ENCODE results near the gene N4BP2L1.
A peak's percentile ranks its signal among the peaks of the same experiment; 100 is the strongest.

Gene N4BP2L1

DNA sequence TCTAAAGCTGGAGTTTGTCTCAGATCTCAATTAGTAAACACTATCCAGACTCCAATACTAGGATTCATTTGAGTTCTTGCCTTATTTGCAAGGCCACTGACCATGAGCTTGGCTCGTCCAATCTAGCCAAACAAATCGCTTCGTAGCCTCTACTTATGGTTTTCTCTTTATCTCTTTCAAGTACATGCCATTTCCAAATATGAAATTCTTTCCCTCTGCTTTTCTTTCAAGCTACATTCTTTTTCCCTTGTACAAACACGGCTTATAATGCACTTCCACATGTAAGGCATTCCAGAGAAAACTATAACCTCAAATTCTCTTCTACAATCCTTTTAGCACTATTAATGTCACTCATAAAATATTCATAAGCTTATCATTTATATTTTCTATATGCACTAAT, 10.9 kb upstream of the N4BP2L1 start:
- no peak for DNase-seq (ENCODE audit: low read depth)

DNA sequence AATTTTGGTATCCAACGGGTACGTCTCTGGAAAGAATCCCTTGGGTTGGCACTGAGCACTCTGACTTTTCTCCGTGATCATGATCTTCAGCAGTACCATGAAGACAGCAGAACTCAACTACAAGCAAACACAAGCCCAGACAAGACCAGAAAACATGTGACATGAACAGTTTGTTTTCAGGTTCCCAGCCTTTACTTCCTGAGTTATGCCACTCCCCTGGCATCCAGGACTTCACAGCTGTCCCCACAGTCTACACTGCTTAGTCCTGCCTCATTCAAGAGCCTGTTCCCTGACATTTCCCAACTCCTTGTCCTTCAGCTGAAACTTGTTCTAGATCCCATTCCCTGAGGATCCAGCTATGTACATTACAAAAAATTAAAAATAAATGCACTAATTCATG, 4.9 kb upstream of the N4BP2L1 start:
- H3K4me3 ChIP-seq (ENCODE audit: low read depth, low read length), result no peak overlapping the region
- DNase-seq (ENCODE audit: low read depth), result no peak

More for the DNA sequence above, 10.9 kb upstream of the N4BP2L1 start:
- H3K4me3 ChIP-seq (ENCODE audit: low read depth, low read length), result no peak overlapping the region

DNA sequence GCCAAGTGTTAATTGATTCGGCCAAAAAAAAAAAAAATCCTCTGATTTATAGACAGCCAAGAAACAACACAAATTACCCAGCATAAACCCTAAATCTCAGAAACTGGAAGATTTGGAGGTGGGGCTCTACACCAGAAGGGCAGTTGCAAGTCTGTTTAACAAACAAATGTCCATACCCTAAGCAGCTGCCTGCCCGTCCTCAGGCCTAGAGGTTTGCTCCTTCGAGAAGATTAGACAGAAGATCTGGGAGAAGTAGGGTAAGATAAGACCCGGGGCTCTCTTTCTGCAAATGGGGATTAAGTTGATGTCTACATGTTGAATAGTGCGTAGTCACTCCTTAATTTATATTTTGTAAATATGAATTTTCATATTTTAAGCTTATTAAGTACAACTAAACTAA, 3.4 kb upstream of the N4BP2L1 start:
- no peak overlapping the region for H3K4me3 ChIP-seq (ENCODE audit: low read depth, low read length)
- DNase-seq (ENCODE audit: low read depth), result no peak

DNA sequence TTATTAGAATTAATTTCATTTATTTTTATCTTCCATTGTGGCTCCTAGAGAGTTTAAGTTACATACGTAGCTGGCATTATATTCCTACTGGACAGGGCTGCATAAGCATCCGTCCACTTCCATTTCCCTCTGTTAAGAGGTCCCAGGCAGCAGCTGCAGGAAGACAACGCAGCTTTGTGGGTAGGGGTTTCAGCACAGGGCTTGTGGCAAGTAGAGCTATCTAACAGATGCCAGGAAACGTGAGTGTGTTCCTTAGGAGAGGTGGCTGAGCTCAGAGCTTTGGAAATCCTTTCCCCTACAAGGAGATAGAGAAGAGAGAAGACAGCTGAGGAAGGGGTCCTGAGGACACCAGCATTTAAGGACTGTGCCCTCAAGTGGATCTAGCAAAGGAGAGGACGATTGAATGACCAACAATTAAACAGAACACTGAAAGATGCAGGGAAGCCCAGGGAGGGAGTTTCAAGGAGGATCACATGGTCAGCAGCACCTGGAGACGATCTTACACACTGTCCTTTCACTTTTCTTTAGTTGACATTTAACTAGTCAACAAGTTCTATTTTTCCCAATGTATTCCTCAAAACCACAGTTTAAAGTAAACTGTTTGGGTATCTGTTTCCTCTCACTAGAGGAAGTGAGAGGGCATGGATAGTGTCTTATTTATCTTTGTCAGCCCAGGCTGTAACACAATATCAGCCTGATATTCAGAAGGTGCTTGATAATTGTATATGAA, 2.3 kb upstream of the N4BP2L1 start:
- H3K4me3 ChIP-seq (ENCODE audit: low read depth, low read length), result no peak overlapping the region
- no peak for DNase-seq (ENCODE audit: low read depth)

DNA sequence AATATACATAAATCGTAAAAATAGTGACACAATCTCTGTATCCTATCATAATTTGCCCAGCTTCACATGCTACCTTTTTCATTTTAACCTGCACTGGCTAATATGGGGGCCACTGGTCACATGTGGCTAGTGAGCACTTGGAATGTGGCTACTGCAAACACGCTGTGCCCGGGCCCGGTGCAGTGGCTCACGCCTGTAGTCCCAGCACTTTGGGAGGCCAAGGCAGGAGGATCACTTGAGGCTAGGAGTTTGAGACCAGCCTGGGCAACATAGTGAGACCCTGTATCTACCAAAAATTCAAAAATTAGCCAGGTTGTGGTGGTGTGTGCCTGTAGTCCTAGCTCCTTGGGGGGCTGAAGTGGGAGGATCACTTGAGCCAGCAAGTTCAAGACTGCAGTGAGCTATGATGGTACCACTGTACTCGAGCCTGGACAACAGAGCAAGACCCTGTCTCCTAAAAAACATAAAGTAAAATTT, 1.5 kb upstream of the N4BP2L1 start:
- no peak overlapping the region for H3K4me3 ChIP-seq (ENCODE audit: low read depth, low read length)
- DNase-seq (ENCODE audit: low read depth), result no peak

DNA sequence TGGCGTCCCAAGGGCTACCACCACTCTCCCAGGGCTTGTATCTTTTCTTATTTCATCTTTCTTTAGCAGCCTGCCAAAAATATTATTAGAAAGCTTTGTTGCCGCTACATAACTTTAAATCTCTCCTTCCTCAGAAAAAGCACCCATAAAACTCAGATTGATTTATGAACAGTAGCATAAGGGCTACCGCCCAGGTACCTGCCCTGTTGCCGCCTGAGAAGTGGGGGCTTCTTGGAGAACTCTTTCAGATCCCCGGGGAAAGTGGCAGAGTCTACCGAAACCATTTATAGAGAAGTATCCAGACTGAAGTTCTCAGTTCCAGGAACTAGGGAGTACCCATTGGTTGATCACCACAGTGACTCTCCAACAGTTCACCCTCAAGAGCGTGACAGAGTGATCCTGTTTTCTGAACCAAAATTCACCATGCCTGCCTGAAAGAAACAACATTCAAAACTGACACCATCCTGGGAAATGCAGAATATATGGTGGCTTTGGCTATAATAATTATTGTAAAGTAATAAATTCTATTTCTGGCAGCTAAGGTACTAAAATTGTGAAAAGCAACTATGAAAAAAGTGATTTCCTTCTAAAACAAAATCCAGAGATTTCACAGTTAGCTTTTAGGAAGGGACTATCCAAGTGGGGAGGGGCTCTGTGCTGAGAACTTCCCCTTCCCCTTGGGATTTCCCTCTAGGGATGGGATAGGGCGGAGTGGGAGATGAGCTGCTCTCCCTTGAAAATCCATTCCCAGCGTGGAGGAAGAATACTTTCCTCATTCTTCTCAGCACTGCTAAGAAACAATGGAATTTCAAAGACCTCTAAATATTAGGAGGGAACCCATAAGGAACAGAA, 877 bp upstream of the N4BP2L1 start:
- DNase-seq (ENCODE audit: low read depth), result no peak
- H3K4me3 ChIP-seq (ENCODE audit: low read depth, low read length), result peak overlapping the region; percentile 62

DNA sequence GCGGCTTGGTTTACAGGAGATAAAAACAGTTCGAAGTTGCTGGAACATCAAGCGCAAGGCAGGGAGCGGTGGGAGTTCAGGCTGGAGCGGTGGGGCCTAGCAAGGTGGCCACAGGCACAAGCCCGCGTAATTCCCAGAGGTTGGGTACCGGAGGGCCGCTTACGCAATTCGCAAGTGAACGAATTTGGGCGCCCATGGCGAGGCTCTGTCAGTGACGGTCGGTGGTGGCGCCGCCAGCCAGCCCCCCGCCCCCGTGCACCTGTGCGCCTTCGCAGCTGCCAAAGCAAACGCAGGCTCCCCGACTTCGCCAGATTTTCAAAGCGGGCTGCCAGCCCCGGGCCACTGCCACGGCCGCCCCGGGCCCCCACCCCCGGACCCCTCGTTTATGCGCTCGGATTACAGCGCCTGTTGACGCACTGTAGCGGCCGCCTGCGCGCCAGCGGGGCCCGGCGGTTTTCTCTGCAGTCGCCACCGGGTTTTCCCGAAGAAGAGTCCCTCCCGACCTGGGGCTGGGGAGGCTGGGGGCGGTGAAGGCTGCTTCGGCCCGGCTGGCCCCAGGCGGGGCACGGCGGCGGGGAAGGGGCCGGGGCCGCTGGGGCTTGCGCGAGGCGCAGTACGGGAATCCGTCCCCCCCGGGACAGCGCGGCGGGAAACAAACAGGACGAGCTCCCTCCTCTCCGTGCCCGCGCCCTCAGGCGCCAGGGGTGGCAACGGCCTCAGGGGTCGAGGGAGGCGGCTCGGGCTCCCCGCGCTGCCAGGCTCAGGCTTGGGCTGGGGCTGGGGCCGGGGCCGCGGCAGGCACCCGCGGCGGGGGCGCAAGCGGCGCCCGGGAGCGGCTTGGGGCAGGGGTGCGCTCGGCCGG, 709 bp downstream of the N4BP2L1 start:
- DNase-seq (ENCODE audit: low read depth), result no peak
- H3K4me3 ChIP-seq (ENCODE audit: low read depth, low read length), result peak overlapping the region; percentile 62

DNA sequence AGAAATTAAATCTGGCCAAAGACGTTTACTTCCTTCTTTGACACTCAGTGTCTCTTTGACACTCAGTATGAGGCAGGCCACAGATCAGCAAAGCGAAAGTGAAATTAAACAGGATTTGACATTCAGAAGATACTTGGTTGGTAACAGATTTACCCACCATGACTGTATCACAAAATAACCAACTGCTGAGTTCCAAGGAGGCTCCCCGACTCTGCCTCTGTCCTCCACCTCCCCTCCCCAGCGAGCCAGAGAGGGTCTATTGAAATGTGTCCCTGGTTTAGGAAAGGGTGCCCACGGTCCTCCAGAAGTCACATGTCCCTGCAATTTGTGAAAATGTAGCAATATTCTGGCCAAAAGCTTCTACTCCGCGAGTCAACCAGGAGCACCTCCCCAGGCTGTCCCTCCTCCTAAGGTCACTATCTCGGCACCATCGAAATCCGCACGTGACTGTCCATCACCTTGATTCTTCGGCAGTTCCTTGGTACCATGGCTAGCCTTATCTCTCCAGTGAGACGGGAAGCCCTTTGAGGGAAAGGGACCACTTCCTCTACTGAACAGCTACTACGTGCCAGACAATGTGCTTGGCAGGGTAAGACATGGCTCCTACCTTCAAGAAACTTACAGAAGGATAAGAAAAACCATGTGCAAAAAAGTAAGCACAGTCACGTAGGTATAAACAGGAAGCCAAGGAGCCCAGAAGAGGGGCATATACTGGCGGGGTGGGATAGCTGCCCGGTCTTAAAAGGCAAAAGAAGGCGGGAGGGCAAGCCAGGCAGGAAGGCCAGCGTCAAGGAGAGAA, 1.5 kb downstream of the N4BP2L1 start:
- H3K4me3 ChIP-seq (ENCODE audit: low read depth, low read length), result peak overlapping the region; percentile 62
- no peak for DNase-seq (ENCODE audit: low read depth)

DNA sequence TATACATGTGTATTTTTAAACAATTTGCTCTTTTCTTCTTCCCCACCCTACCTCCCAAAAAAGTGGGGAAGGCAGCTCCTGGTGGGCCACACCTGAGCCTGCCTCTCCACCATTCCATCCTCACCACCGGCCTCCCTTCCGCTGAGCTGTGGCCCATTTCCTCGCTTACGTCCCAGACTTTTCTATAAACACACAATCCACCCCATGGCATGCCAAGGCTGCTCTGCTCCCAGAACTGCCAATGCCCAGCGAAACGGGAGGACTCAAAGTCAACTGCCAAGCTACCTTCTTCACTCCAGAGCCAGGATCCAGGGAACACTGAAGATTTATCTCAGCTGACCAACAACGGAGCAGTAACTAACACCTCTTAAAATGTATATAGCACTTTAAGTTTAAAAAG, 2.8 kb downstream of the N4BP2L1 start:
- DNase-seq (ENCODE audit: low read depth), result no peak
- no peak overlapping the region for H3K4me3 ChIP-seq (ENCODE audit: low read depth, low read length)

DNA sequence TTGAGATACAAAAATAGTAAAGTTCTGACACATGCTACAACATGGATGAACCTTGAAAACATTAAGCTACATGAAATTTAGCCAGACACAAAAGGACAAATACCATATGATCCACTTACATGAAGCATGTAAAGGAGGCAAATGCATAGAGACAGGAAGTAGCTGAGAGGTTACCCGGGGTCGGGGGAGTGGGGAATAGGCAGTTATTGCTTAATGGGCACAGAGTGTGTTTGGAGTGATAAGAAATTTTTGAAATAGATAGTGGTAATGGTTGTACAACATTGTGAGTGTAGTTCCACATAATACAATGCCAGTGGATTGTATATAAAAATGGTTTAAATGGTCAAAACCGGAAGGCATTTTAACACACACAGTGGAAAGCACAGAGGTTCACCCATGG, 4.3 kb downstream of the N4BP2L1 start:
- H3K4me3 ChIP-seq (ENCODE audit: low read depth, low read length), result no peak overlapping the region
- no peak for DNase-seq (ENCODE audit: low read depth)

DNA sequence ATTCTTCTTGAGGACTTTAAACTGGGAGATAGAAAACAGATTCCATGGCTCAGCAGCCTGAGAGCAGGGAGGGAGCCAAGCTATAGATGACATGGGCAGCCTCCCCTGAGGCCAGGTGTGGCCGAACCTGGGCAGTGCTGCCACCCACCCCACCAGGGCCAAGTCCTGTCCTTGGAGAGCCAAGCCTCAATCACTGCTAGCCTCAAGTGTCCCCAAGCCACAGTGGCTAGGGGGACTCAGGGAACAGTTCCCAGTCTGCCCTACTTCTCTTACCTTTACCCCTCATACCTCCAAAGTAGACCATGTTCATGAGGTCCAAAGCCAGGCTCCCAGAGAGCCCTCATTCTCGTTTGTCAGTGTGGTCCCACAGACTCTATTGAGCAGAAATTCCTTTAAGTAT, 8.1 kb downstream of the N4BP2L1 start:
- H3K4me3 ChIP-seq (ENCODE audit: low read depth, low read length), result no peak overlapping the region
- no peak for DNase-seq (ENCODE audit: low read depth)

DNA sequence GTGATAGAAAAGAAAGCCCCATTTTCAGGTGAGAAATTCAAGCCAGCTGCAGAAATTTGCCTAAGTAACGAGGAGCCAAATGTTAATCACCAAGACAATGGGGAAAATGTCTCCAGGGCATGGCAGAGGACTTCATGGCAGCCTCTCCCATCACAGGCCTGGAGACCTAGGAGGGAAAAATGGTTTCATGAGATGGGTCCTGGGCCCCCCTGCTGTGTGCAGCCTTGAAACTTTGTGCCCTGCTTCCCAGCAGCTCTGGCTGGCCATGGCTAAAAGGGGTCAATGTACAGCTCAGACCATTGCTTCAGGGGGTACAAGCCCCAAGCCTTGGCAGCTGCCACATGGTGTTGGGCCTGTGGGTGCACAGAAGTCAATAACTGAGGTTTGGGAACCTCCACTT, 9.9 kb downstream of the N4BP2L1 start:
- no peak for DNase-seq (ENCODE audit: low read depth)
- no peak overlapping the region for H3K4me3 ChIP-seq (ENCODE audit: low read depth, low read length)

DNA sequence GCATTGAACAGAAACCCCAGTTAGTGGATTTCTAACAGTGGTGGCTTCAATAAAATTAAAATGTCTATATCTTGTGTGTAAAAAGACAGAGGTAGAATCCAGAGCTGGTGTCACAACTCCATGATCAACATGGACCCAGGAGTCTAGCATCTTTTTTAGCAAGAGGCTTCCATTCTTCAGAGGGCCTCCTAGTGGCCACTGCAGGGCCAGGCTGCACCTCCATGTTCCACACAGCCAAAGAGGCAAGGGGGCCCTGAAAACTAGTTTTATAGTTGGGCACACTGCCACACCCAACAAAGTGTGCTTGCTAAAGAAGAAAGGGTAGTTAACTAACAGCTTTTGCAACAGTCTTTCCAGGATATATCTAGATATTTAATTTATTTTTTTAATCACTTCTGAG, 12.9 kb downstream of the N4BP2L1 start:
- no peak overlapping the region for H3K4me3 ChIP-seq (ENCODE audit: low read depth, low read length)
- DNase-seq (ENCODE audit: low read depth), result no peak

DNA sequence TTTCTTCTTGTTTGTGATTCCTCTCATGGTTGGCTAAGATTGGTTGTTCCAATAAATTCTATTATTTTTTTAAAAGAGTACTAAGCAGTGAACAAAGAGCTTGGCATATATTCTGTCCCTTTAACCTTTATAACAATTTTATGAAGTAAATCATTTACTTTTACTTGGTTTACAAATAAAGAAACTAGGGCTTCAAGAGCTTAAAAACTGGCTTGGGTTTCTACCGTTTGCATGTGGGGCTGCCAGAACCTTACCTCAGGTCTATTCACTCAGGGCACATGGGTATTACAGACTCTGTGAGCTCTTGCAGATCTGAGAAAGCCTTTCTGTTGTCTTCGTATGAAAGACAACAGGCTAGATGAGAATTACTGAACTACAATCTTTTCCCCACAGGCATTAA, 13.3 kb downstream of the N4BP2L1 start:
- no peak for DNase-seq (ENCODE audit: low read depth)
- H3K4me3 ChIP-seq (ENCODE audit: low read depth, low read length), result no peak overlapping the region

DNA sequence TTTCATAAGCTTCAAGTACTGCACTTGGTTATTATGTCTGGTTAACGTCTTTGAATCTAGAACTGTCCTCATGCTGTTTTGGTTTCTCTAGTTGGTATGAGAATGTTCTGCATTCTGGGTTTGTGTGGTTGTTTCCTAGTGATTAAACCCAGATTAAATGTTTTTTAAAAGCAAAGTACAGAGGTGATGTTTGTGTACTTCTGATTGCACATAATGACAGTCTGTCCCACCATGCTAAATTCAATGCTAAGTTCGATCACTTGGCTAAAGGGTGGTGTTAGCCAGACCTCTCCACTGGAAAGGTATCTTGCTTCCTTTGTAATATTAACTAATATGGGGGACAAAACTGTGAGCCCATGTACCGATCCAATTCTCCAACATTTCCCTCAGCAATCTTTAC, 14.6 kb downstream of the N4BP2L1 start:
- no peak overlapping the region for H3K4me3 ChIP-seq (ENCODE audit: low read depth, low read length)
- no peak for DNase-seq (ENCODE audit: low read depth)

DNA sequence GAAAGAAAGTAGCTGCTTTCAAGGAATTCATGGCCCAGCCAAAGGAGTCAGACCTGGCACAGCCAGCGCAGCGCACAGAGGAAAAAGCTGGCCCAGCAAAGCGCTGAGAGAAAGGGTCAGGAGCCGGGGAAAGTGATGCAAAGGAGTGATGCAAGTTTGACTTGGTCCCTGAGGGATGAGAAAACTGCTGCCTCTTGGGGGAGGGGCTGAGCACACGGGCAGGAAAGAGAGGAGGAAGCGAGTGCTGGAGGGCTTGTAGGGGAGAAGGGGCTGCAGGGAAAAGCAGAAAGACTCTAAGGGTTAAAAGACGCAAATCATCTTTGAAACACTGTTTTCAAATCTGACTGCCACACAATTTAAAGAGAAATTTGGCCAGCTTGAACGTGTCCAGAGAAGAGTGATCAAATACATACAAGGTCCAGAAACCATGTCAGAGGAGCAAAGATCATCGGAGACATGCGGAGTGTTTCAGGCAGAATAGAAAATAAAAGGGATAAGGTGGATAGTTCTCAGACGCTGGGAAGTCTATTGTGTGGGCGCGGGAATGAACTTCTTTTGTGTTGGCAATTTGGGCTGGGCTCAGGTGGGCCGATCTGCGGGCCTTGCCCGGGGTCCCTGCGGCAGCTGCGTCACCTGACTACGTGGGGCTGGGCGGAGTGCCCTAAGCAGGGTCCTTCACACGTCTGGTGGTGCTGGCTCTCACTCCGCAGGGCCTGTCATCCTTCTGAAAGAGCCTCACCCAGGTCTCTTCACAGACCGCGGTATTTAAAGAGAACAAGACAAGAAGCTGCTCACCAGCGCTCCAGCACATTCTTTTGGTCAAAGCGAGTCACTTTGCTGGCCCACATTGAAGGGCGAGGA, 18.1 kb downstream of the N4BP2L1 start:
- peak; percentile 66 for DNase-seq (ENCODE audit: low read depth)
- peak overlapping the region; percentile 17 for H3K4me3 ChIP-seq (ENCODE audit: low read depth, low read length)

DNA sequence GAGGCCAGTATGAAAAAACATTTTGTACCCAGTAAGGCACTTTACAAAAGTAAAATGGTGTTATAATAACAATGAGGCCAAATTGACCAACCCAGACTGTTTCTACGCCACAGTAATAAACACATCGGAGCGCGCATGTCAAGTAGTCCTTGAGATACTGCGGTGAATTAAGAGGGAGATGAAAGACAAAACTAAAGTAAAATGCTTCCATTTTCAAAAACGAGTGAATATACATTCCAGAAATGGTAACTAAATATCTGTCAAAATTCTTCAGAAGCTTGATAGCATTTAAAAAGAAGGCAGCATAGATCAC, 19.0 kb downstream of the N4BP2L1 start:
- no peak overlapping the region for H3K4me3 ChIP-seq (ENCODE audit: low read depth, low read length)
- DNase-seq (ENCODE audit: low read depth), result no peak

DNA sequence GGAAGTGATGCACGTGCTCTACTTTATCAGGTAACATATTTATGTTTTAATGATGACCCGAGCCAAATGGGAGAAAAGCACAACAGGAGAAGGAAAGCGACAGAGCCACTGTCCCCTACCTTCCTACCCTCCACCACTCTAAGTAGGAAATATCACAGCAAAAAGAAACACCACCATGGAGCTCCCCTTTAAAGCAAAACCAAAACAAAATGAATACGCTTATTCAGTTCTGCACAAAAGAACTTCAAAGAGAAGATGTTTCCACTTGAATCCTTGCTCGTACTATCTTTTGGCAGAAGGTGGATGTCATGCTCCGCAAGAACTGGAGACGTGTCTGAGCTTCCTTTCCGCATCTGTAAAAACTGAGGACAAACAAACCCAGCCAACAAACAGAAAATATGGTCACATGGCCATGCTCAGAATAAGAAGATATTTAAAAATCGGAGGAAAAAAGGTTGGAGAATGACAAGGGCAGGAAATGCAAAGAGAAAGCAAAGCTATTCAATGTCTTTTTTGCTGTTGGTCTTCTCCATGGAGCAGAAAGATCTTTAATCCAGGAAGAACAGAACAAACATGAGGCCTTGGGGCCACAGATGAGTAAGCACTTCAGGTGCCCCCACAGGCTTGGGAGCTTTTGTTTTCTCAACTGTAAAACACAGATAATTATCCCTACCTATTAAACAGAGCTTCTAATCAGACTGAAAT, 19.5 kb downstream of the N4BP2L1 start:
- DNase-seq (ENCODE audit: low read depth), result no peak

More for the DNA sequence above, 19.5 kb downstream of the N4BP2L1 start:
- H3K4me3 ChIP-seq (ENCODE audit: low read depth, low read length), result no peak overlapping the region
